GM21528 (cell line): ENCODE measurements around the gene ZNF385B.

ENCODE experiments used
- ATAC-seq: cut with Tn5 transposase; IDR thresholded peaks from one replicate; pipeline ENCODE4 v1.9.1; 2021; ENCODE audit warnings: mild to moderate bottlenecking, moderate library complexity; ENCODE audit not compliant: unreplicated experiment, low FRiP score

The ZNF385B gene

GRCh38 chr2:179596018-179596417 is 265.4 kb downstream of the ZNF385B start:
- ATAC-seq: no peak

GRCh38 chr2:179595284-179595683 is 266.1 kb downstream of the ZNF385B start:
- ATAC-seq: no peak

GRCh38 chr2:179594268-179595112 is 266.9 kb downstream of the ZNF385B start:
- ATAC-seq: no peak

GRCh38 chr2:179593323-179593722 is 268.1 kb downstream of the ZNF385B start:
- no peak for ATAC-seq

- ATAC-seq: no peak
Observed at GRCh38 chr2:179592167-179592936, 269.1 kb downstream of the ZNF385B start.

- ATAC-seq: no peak
Observed at GRCh38 chr2:179591690-179592089, 269.7 kb downstream of the ZNF385B start.

GRCh38 chr2:179588486-179589145 is 272.8 kb downstream of the ZNF385B start:
- ATAC-seq: no peak

GRCh38 chr2:179584760-179585159 is 276.7 kb downstream of the ZNF385B start:
- ATAC-seq: no peak

- no peak for ATAC-seq
Observed at GRCh38 chr2:179581605-179582004, 279.8 kb downstream of the ZNF385B start.

- no peak for ATAC-seq
Observed at GRCh38 chr2:179580378-179581146, 280.9 kb downstream of the ZNF385B start.

GRCh38 chr2:179579800-179580199 is 281.6 kb downstream of the ZNF385B start:
- no peak for ATAC-seq

GRCh38 chr2:179578171-179578916 is 283.1 kb downstream of the ZNF385B start:
- ATAC-seq: no peak

- ATAC-seq: no peak
Observed at GRCh38 chr2:179574061-179574519, 287.3 kb downstream of the ZNF385B start.

- no peak for ATAC-seq
Observed at GRCh38 chr2:179572544-179572943, 288.9 kb downstream of the ZNF385B start.

GRCh38 chr2:179571721-179572120 is 289.7 kb downstream of the ZNF385B start:
- no peak for ATAC-seq

GRCh38 chr2:179571252-179571651 is 290.2 kb downstream of the ZNF385B start:
- no peak for ATAC-seq

- ATAC-seq: no peak
Observed at GRCh38 chr2:179569831-179570233, 291.6 kb downstream of the ZNF385B start.

- no peak for ATAC-seq
Observed at GRCh38 chr2:179565807-179566206, 295.6 kb downstream of the ZNF385B start.

GRCh38 chr2:179562330-179562885 is 299.0 kb downstream of the ZNF385B start:
- ATAC-seq: no peak
